Limb (tissue), 2 donors: Measurements from ENCODE around the gene HIPK2.

Experiments
- DNase-seq, 2 donors: peaks; one replicate each; pipeline ENCODE4 v3.0.0-alpha.2; 2016; ENCODE audit errors: extremely low spot score in 2 of 2

Gene HIPK2

DNA sequence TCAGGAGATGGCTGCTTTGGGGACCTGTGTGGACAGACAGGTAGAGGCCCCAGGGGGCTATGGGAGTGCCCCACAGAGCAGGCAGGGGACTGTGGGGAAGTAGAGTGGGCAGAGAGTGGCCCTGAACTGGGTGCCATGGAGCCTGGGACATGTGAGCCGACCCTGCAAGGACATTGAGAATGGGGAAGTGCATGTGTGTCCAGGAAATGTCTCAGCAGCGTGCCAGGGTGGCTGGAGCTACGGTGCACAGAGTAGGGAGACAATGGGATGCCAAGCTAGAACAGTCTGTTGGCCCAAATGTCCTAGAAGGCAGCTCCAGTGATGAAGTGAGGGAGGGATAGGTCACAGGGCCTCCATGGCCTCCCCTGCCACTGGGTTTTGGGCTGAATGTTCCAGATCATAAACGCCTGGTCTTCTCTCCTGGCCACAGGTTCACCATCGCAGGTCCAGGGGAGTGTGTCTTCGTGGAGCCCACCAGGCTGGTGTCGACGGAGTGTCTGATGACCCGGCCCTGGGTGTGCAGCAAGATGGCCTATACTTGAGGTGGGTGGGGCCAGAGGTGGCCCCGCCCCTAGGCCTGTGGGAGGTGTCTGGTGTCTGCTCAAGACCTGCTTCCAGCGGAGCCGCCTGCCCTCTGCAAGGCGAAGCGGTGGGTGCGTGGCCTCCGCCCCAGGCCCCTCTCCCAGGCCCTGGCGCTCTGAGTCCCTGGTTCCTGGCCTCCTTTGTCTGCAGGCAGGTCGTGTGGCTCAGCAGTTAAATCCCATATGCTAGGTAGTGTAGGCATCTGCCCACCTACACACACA lies 233.8 kb downstream of the HIPK2 start:
- no peak for DNase-seq

DNA sequence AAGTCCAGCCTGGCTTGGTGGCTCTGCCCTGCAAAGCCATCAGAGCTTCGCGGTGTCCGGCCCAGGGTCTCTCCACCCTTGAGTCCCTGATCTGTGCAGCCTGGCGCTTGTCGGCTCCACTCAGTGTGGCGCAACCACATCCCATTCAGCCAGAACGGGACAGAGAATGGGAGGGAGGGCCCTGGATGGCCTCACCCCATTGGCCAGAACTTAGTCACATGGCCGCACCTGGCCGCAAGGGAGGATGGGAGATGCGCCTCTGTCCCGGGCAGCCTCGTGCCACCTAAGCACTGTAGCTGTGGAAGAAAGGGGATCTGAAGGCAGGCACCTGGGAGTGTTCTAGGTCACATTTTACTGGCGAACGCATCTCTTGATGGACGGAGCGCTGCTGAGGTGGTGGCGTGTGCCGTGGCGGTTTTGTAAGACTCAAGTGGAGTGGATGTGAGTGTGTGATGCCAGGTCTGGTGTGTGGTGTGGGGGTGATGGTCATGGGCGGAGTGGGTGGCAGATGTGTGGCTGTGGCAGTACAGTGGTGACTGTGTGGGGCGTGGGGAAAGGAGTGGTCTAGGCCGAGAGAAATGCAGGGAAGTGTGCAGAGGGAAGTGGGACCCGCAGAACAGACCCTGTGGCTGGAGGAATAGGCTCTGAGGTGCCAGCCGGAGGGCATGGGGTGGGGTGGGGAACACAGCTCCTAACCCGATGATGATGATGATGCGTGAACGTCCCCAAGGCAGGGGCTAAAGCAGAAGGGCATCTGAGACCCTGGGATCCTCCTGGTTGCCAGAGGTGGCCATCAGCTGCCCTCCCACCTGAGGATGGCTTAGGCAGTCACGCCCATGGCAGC lies 235.3 kb downstream of the HIPK2 start:
- DNase-seq = no peak

DNA sequence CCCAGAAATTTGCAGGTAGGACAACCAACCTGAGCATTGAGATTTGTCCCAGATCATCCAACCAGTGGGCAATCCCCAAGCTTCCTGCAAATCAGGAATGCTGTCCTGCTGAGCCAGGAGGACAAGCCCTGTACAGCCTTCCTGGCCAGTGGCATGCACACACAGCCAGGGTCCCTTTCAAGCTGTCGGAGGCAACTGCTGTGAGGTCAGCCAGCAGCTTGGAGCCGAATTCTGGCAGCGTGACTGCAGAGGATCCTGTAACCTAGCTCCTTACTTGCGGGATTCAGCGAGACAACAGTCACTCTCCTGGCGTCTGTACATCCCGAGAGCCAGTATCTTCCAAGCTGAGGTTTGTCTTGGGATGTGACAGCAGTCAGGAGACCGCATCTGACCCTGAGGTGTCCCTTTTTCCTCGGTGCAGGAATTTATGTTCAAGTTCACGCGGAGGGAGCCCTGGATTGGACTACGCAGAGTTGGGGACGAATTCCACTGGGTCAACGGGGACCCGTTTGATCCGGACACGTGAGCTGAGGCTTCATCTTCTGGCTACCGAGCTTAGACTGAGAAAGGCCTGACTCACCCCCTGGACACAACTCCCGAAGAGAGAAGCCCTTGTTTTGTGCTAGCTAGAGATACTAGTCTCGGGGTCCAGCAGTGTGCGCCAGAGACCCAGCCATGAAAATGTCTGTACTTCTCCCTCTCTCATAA lies 236.0 kb downstream of the HIPK2 start:
- DNase-seq = no peak

DNA sequence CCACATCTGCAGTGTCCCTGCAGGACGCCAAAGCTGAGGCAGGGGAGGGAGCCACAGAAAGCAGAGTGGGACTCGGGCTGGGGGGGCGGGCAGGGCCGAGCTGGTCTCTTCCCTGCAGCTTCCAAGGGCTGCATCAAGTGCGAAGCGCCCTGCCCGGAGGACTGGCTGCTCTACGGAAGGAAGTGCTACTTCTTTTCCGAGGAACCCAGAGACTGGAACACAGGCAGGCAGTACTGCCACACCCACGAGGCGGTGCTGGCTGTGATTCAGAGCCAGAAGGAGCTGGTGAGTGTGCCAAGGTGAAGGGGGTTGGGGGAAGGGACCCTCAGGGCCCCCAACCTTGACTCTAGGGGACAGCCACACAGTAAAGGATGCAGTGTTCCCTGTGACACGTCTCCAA lies 237.6 kb downstream of the HIPK2 start:
- no peak for DNase-seq

DNA sequence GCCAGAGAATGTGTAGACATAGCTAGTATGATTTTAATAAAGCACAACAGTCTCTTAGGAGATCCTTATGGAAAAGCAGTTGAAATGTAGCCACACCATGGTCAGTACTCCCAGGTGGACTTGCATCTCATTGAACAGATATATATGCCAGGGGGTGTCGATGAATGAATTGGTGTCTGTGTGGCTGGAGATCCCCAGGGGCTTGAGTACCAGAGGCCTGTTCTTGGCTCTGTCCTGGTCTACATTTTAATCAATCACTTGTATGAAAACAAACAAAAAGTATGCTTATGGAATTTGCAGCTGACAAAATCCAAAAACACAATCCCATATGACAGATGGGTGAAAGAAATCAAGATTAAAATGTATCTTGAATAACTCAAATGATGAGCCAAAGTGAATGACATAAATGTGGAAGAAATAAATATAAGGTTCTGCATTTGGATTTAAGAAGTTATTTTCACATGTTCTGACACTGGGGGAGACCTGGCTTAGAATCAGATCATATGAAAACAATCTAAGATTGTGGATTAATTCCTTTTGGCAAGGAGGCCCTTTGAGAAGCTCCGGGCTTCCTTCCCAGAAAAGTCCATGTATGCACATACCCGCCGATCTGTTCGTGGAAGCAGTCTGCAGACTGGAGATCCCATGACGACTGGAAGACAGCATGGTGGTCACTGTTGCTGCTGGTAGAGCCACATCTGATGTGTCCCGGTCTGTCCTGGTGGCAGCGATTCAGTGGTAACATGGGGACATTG lies 238.7 kb downstream of the HIPK2 start:
- peak in 1 of 2 donors; percentile 71 for DNase-seq

DNA sequence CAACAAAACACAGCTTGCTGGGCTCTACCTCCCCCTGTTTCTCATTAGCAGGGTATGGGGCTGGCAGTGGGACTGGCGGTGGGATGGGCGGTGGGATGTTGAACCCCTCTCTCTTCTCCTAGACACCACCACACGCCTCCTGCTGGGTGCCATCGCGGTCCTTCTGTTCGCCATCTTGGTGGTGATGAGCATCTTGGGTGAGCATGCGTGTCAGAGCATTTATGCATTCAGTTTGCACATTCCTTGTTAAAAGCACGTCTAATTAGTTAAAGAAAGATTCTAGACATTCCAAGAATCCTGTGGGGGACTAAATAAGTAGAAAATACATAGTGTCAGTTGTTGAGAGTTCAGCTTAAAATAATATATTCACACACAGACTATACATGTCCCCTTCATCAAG lies 241.6 kb downstream of the HIPK2 start:
- DNase-seq = no peak

DNA sequence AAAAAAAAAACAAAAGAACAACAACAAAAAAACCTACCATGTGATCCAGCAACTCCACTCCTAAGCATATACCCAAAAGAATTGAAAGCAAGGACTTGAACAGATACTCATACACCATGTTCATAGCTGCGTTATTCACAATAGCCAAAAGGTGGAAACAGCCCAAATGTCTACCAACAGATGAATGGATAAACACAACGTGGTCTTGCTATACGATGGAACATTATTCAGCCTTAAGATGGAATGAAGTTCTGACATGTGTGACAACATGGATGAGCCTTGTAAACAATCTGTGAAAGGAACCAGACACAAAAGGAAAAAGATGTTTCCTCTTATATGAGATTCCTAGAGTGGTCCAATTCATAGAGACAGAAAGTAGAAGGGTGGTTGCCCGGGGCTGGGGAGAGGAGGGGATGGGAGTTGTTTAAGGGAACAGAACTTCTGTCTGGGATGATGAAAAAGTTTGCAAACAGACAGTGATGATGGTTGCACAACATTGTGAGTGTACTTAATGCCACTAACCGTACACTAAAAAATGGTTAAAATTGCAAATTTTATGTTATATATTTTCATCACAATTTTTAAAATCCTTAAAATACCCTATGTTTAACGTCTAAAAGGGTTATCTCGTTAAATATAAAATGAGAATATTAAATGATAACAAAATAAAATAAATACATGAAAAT lies 242.7 kb downstream of the HIPK2 start:
- no peak for DNase-seq

DNA sequence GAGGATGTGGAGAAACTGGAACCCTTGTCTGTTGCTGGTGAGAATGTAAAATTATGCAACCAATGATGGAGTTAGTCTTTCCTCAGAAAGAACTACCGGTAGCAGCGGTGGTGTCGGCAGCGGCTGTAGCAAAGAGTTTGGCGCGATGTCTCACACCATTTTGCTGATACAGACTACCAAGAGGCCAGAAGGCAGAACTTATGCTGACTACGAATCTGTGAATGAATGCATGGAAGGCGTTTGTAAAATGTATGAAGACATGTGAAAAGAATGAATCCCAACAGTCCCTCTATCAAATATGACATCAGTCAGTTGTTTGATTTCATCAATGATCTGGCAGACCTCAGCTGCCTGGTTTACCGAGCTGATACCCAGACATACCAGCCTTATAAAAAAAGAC lies 243.7 kb downstream of the HIPK2 start:
- DNase-seq = no peak

DNA sequence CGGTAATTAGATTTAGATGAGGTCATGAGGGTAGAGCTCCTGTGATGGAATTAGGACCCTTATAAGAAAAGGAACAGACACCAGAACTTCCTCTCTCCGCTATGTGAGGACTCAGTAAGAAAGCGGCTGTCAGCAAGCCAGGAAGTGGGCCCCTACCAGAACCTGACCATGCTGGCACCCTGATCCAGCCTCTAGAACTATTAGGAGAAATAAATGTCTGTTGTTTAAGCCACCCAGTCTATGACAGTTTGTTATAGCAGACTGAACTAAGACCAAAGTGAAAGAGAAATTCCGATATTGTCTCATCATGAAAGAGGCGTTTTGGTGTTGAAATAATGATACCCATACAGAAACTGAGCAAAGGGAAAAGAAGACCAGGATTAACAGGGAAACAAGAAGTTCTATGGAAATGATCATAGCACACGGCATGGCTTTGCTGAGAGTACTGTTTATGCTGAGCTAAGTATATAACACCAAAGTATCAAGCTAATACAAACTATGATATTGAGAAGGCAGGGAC lies 245.1 kb downstream of the HIPK2 start:
- no peak for DNase-seq

DNA sequence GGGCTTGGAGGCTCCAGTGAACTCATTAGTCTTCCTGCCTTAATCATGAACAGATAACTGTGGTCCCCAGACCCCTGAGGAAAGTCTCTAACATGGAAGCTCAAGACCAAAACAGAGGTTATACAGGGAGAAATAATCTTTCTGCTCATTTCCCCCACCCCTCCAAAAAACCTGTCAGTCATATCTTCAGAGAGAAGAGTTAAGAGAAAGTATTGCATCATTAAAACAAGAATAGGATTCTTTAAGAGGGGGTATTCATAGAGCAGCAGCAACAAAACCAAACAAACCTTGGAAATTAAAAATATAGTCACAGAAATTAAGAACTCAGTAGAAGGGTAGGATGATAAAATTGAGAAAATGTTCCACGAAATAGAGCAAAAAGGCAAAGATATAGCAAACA lies 246.7 kb downstream of the HIPK2 start:
- DNase-seq = no peak

DNA sequence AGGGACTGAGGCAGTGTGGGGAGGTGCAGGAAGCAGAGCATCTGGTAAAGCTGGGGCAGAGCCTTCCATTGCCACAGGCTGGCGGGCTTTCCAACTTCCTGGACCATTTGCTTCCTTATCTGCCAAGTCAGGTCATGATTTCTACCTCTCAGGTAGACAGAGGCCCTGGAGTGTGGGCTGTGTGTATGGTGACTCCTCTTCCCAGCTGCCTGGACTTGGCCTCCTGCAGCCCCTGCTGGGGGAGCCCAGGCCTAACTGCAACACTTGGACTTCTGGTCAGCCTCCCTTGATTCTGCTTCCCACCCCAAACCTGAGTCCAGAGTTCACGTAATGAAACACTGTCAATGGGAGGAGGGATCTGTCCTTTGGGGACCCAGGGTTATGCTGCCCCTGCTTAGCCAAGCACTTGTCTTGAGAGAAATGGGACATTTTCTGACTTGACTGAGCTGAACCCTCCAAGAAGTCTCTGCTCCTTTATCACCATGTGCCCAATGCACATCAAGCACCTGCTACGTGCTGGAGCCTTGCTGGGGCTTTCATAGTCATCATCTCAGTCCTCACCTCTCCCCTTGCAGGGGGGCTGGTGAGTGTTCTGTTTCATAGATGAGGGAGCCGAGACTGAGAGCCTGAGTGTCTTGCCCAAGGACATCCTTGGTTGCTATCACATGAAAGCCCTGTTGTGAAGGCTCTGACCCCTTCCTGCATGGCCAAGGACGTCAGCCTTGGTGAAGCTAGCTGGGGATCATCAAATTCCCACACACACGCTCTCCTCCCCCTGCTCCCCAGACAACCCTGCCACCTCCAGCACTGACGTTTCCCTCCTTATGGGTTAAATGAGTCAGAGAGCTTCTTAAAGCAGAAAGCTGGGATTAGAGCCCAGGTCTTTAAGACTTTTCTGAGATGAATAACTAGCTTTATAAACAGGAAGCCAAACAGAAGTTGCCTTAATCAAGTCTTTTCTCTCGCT lies 250.9 kb downstream of the HIPK2 start:
- no peak for DNase-seq

DNA sequence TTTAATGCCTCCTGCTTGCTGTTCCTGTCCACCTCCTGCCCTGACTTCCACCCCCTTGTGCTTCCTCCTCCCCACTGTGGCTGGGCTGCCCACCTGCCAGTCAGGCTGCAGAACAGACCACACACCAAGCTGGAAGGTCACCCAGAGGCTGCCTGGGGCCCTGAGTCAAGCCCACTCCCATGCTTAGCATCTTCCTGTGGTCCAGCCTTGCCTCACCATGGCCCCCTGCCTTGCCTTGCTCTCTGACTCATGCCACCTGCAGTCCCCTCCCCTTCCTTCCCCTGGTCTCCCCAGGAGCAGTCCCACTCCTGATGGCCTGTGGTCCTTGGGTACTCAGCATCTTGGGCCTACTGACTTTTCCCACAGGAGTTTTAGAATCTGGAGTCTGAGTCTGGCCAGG lies 252.0 kb downstream of the HIPK2 start:
- no peak for DNase-seq

DNA sequence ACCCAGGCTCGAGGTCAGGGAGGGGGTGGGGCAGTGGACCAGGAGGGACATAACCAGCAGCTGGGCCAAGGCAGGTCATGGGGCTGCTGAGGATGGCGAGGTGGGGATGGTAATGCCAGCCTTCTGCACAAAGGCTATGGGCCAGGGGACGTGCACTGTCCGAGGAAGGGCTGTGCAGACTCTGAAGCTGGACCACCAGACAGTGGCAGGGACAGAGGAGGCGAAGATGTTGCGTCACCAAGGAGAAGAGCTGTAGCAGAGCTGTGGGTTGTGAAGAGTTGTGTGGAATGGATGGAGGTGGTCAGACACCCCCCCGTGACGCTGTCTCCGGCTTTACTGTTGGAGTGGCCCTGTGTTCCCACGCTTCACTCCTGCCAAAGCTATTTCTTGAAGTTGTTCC lies 252.6 kb downstream of the HIPK2 start:
- no peak for DNase-seq

DNA sequence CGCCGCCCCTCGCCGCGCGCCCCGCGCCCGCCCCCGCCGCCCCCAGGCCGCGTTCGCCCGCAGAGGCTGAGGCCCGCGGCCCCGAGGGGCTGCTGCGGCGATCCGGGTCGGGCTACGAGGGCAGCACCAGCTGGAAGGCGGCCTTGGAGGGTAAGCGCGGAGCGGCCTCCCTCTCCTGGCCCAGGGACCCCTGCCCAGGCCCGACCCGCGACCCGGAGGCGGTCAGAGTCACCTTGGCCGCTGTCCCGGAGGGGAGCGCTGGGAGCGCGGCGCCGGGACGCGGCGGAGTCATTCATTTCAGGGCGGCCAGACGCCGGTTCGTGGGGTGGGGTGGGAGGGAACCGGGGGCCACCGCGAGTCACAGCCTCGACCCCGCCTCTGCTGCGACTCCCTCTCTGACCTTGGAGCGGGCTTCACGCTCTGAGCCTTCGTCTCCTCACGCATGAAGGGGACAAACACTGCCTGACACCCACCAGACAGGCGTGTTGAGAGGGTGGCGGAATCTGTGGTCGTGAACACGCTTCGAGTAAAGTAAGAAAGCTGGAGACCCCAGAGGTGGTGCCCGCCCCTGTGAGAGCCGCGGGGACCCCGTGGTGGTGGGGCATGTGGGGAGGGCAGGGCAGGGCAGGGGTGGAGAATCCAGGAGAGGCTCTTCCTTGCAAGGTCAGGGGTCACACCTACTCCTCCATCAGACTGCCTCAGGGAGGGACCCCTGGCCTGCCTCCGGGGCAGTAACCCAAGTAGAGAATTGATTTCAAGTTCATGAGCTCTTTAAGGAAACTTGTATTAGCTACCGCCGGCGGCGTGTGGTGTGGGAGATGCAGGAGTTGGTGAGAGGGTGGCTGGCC lies 253.6 kb downstream of the HIPK2 start:
- no peak for DNase-seq

DNA sequence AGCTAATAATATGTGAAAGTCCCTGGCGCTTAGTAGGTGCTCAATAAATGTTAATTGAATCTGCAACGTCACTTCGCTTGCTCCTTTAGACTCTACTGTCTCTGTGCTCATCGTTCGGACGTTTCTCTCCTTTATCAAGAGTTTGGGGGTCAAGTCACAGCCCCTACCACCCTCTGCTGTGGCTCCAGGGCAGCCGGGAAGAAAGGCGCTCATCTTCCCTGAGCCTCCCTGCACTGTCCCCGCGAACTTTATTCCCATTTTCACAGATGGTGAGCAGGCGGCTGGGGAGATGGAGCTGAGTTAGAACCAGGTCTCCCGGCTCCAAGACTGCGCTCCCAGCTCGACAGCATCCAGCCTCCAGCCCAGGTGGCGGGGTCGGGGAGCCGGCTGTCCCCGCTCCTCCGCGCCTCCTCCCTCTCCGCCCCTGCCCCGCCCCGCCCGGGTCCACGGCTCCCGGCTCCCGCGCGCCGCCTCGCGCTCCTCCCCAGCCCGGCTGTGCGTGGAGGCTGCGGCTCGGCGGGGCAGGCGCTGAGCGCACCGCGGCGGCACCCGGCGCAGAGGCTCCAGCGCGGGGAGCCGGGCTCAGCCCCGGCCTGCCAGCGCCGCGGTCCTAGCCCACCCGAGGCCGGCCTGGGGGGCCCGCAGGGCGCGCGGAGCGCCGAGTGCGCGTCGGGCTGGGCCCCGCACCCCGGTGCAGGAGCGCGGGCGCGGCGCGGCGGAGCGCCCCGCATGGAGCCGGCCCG lies 254.4 kb downstream of the HIPK2 start, which contains the start of gene CLEC2L:
Gene CLEC2L (plus strand): TSS at position 487 of the 743 bp plus-strand sequence. CDS start 243 bp downstream, at position 730.
- DNase-seq = peak in 1 of 2 donors; percentile 65

DNA sequence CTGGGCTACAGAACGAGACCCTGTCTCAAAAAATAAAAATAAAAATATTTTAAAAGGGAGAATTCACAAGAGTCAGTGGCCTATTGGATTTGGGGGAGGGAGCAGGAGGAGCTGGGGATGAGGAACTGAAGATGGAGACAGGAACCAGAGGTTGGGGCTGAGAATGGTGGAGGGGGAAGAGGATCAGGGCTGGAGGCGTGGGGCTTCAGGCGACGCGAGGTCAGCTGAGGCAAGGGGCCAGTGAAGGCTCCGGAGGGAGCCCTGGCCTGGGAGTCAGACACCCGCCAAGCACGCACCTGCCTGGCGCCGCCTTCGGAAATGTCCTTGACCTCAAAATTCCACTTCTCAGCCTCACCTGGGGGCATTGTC lies 255.0 kb downstream of the HIPK2 start:
- DNase-seq = no peak

DNA sequence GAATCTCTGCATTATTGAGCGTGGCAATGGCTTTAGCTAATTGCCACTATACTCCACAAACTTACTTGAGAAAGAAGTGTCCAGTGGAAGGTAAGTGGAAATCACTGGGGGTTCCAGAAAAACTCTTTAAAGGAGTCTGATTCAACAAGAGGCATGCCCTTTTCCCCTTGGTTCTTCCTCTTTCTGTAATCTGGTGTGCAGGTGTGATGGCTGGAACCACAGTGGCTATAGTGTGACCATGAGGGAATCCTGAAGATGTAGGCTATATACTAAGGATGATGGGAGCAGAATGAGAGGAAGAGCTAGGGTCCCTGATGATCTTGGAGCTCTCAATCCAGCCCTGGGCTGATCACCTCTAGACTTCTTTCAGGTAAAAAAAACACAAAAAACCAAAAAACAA lies 256.4 kb downstream of the HIPK2 start:
- DNase-seq = no peak

DNA sequence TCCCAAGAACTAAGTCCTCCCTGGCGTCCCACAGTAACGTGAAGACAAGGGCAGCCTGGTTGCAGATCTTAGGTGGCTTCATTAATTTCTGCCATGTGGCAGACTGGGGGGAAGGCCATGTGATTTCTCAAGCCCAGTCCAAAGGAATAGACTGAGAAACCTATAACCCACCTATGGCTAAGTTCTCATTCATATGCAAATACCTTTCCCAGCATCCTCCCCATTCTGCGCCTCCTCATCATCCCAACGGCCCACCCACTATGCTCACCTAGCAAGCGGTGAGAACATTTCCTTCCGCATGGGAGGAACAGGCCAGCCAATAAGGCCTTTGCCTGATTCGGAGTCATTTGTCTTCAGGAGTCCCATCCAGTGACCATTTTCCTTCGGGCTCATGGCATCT lies 262.5 kb downstream of the HIPK2 start:
- DNase-seq = no peak
